Spinal cord (tissue), 10 donors: ENCODE measurements around the gene DNAH6. TPM values are rescaled to one million over a fixed set of nuclear protein-coding genes. Genes with fewer than 3 reads are reported as not detected.

Experiments used
- DNase-seq, 6 donors: peaks; one replicate each; pipeline versions ENCODE4 v3.0.0 to v3.0.0-alpha.2; 2013 to 2015; ENCODE audit warnings: low spot score in 6 of 6, low read depth in 4 of 6
- H3K27ac ChIP-seq: one replicate; pipeline ENCODE4 v1.5.1; 2013; ENCODE audit warnings: low read depth, low read length, control low read depth
- H3K27me3 ChIP-seq: one replicate; pipeline ENCODE4 v1.6.1; 2013; ENCODE audit warnings: low read length; ENCODE audit not compliant: control insufficient read depth, insufficient read depth
- H3K36me3 ChIP-seq: one replicate; pipeline ENCODE4 v1.6.1; 2013; ENCODE audit warnings: low read length; ENCODE audit not compliant: control insufficient read depth, insufficient read depth
- H3K4me1 ChIP-seq: one replicate; pipeline ENCODE4 v1.6.1; 2013; ENCODE audit warnings: low read length; ENCODE audit not compliant: control insufficient read depth, insufficient read depth
- H3K4me3 ChIP-seq: one replicate; pipeline ENCODE4 v1.5.1; 2013; ENCODE audit warnings: low read depth, low read length, control low read depth
- H3K9me3 ChIP-seq: one replicate; pipeline ENCODE4 v1.6.1; 2013; ENCODE audit warnings: low read length; ENCODE audit not compliant: control insufficient read depth, insufficient read depth
- WGBS: methylation state at CpG from one replicate; pipeline ENCODE4 v1.1.5; 2013; ENCODE audit warnings: missing lambda C conversion rate; ENCODE audit not compliant: insufficient coverage; 5-methylcytosine and 5-hydroxymethylcytosine counted together
- polyA plus RNA-seq, 2 donors: library from polyadenylated mRNA; unstranded; fragments of 120-200 nt; gene quantifications; one replicate each; pipeline ENCODE4 v1.2.1, GENCODE V29; 2013; ENCODE audit not compliant: insufficient read length in 2 of 2
- total RNA-seq, 2 donors: library from RNA; depleted of rRNA in 1 of 2; stranded (reverse); fragments of 120-200 nt in 1 of 2; fragments of >200 nt in 1 of 2; gene quantifications; one replicate each; pipeline versions ENCODE4 v1.2.3 to v1.2.4, GENCODE V29; 2013 to 2014
- donor health status: healthy.

DNAH6 gene
- total and polyA plus RNA-seq, 4 donors: 1.6 to 7.8 (median 4.7) TPM

DNA sequence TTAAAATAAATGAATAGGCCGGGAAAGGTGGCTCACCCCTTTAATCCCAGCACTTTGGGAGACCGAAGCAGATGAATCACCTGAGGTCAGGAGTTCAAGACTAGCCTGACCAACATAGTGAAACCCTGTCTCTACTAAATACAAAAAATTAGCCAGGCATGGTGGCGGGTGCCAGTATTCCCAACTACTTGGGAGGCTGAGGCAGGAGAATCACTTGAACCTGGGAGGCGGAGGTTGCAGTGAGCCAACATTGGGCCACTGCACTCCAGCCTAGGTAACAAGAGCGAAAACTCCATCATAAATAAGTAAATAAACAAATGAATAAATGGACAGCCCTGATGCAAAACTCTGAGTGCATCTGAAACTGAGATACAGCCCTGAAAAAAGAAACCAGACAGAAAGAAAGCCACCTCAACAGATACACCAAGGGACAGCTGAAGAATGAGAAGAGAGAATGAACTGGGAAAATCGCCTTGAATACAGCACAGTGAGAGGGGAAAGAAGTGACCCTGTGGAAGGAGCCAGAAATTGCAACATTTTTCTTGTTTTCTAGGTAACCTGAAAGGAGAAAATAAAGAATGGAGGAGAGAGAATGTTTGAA lies 300.2 kb downstream of the DNAH6 start:
- H3K36me3 ChIP-seq: no peaks in the 10 kb centered on the region
- H3K27me3 ChIP-seq: no peaks in the 10 kb centered on the region
- 94% methylated on average over 3 of the region's 6 CpGs for WGBS
- no peak overlapping the region for H3K27ac ChIP-seq
- no peak for DNase-seq
- no peak overlapping the region for H3K4me3 ChIP-seq
- H3K4me1 ChIP-seq: no peaks in the 10 kb centered on the region
- no peaks in the 10 kb centered on the region for H3K9me3 ChIP-seq

DNA sequence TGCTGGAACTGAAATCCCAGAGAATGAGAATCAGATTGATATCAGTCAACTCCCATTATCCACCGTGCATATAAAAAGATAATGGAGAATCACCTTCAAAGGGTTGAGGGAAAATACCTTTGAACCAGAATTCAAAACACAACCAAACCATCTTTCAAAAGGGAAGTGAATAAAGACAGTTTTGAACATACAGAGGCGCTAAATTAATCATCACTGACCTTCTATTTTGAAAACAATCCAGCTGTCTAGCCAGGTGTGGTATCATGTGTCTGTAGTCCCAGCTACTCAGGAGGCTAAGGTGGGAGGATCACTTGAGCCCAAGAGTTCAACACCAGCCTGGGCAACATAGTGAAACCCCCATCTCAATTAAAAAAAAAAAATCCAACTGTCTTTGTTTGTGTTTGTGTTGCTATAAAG lies 300.9 kb downstream of the DNAH6 start:
- no peaks in the 10 kb centered on the region for H3K27me3 ChIP-seq
- H3K9me3 ChIP-seq: no peaks in the 10 kb centered on the region
- no peak overlapping the region for H3K27ac ChIP-seq
- no peaks in the 10 kb centered on the region for H3K4me1 ChIP-seq
- DNase-seq: no peak
- no CpG with 5 or more reads among the region's 2 CpGs for WGBS
- no peaks in the 10 kb centered on the region for H3K36me3 ChIP-seq
- H3K4me3 ChIP-seq: no peak overlapping the region

DNA sequence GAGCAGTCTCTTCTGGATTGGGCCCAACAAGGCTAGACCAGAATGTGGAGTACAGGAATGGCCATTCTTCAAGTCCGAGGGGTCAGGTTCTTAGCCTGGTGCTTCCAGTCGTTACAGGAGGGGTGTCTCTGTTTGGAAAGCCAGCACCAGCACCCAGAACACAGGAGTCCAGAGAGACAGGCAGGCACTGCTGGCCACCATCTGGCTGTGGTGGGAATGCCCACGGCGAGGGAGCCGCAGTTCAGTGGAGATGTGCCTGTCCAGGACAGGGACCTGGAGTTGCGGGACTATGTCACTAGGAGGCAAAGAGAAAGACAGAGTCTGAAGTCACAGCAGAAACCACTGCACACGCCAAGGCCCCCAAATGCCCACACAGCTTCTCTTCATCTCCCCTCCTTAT lies 305.5 kb downstream of the DNAH6 start:
- Histone ChIP-seq H3K27me3 (no peaks in the 10 kb centered on the region), H3K9me3 (no peaks in the 10 kb centered on the region), H3K4me1 (no peaks in the 10 kb centered on the region), H3K4me3 (no peak overlapping the region), H3K36me3 (no peaks in the 10 kb centered on the region), H3K27ac (no peak overlapping the region)
- DNase-seq: no peak
- 87% methylated on average over 5 of the region's 7 CpGs for WGBS

DNA sequence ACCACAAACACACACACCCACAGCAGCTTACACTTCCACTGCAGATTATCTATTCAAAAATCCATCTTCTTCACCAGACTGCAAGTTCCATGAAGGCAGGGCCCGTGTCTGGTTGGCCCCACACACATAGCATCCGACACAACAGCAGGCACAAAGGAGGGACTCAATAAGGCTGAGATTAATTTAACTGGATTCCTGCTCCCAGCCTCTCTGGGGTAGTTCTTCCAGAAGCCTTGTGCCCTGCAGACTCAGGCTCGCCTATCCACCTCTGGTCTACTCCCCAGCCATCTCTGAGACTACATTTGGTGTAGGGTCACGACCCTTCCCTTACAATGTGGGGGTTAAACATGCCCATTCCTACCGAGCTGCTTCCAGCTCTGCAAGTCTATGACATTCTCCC lies 306.9 kb downstream of the DNAH6 start:
- Histone ChIP-seq H3K27me3 (no peaks in the 10 kb centered on the region), H3K36me3 (no peaks in the 10 kb centered on the region), H3K4me1 (no peaks in the 10 kb centered on the region), H3K27ac (no peak overlapping the region), H3K9me3 (no peaks in the 10 kb centered on the region), H3K4me3 (no peak overlapping the region)
- DNase-seq: no peak
- WGBS: 100% methylated on average over 2 of the region's 5 CpGs

DNA sequence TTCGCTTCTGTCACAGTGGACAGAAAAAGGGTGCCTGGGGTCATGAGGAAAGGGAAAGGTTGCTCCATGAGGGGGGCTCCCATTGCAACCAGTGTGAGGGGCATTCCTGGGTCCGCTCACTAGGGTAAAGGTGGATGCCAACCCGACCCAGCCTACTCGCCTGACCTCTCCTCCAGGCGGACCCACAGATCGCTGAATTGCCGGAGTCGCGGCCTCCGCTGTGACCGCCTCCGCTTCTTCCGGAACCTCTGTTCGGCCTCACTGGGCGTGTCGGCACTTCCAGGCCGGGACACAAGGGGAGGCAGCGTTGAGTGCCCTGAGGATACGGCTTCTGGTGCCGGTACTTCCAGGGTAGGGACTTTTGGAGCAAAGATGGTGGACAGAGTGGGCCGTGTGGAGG lies 307.5 kb downstream of the DNAH6 start:
- no peak overlapping the region for H3K4me3 ChIP-seq
- no peak overlapping the region for H3K27ac ChIP-seq
- DNase-seq: no peak
- H3K9me3 ChIP-seq: no peaks in the 10 kb centered on the region
- H3K4me1 ChIP-seq: no peaks in the 10 kb centered on the region
- 98% methylated on average over 14 of the region's 21 CpGs for WGBS
- H3K27me3 ChIP-seq: no peaks in the 10 kb centered on the region
- no peaks in the 10 kb centered on the region for H3K36me3 ChIP-seq

DNA sequence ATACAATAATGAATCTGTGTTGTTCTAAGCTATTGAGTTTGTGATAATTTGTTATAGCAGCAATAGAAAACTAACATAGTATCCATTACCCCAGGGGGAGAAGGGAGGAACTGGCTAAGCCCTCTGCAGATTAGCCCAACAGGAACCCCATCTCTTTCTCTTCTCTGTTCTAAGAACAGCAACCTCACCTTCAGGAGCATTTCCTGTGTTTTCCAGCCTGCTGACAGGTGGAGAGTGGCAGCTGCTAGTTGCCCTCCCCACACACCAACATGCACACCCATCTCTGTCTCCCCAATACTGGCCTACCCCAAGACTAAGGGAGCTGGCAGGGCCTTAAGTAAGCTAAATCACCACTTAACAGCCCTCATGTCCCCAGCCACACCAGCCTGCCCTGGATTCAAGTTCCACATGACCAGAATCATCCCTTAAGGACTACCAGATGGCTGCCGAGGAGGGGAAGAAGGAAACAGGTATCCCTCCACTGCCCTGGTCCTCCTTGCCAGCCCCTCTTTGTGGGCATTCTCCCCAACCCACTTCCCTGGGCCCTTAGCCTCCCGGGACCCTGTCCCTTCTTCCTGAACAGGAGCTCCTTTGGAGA lies 311.8 kb downstream of the DNAH6 start:
- no peaks in the 10 kb centered on the region for H3K27me3 ChIP-seq
- WGBS: 84% methylated on average over 2 of the region's 2 CpGs
- peaks cover 8% of the 10 kb centered on the region for H3K4me1 ChIP-seq
- H3K27ac ChIP-seq: no peak overlapping the region
- DNase-seq: no peak
- no peaks in the 10 kb centered on the region for H3K9me3 ChIP-seq
- H3K36me3 ChIP-seq: peaks cover 3% of the 10 kb centered on the region
- H3K4me3 ChIP-seq: no peak overlapping the region

DNA sequence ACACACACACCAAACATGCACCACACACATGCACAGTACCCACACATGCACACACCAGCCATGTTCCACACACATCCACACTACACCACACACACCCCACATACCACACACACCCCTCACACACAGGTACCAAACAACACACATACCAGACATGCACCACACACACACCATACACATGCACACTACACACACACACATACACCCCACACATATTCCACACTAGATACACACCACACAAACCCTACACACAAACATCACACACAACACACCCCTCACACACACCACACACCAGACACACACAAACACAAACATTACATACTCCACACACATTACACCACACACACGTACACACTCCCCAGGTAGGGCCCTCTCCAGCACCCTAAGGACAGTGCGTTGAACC lies 313.4 kb downstream of the DNAH6 start:
- Histone ChIP-seq H3K9me3 (no peaks in the 10 kb centered on the region), H3K36me3 (peaks cover 3% of the 10 kb centered on the region), H3K4me1 (peaks cover 9% of the 10 kb centered on the region), H3K27ac (no peak overlapping the region), H3K4me3 (no peak overlapping the region), H3K27me3 (no peaks in the 10 kb centered on the region)
- 95% methylated on average over 2 of the region's 2 CpGs for WGBS
- no peak for DNase-seq

DNA sequence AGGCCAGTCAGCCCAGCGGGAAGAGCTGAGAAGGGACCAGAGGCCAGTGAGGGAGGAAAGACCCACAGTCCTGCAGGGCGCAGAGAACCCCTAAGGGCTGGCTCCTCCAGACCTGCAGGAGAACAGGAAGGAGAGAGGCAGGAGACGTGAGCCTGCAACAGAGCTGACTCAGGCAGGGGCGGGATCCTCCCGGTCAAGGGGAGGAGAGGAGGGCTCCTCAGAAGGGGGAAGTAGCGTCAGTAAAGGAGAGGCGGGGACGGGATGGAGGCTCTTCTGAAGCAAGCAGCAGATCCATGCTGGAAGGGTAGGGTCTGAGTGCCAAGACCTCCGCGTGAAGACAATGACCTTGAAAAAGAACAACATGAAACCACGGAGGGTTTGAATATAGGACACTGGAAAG lies 313.8 kb downstream of the DNAH6 start:
- no peak overlapping the region for H3K4me3 ChIP-seq
- DNase-seq: no peak
- H3K27me3 ChIP-seq: no peaks in the 10 kb centered on the region
- H3K36me3 ChIP-seq: peaks cover 3% of the 10 kb centered on the region
- H3K4me1 ChIP-seq: peaks cover 9% of the 10 kb centered on the region
- H3K9me3 ChIP-seq: peaks cover 1% of the 10 kb centered on the region
- no peak overlapping the region for H3K27ac ChIP-seq
- WGBS: 82% methylated on average over 11 of the region's 11 CpGs

DNA sequence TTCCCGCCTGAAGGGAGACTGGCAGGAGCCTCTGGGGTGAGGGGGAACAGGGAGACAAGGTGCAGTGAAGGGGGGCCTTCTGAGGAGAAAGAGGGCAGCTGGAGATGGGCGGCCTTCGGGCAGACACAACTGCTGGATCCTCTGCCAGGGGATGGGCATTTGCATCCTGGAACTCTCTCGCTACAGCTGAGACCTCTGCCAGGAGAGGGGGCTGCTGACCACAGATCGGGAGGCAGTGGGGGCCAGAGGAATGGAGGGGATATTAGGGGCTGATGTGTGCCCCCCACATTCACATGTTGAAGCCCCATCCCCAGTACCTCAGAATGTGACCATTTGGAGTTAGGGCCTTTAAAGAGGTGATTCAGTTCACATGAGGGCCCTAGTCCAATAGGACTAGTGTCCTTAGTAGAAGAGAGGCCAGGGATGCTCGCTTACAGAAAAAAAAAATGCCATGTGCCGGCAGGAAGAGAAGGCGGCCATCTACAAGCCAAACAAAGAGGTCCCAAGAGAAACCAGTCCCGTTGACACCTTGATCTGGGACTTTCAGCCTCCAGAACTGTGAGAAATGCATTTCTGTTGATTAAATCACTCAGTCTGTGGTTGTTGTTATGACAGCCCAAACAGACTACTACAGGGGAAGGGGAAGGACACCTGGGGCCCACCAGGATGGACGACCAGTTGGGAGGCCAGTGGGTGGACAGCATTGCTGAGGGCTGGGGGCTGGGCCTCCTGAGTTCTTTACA lies 314.6 kb downstream of the DNAH6 start:
- Histone ChIP-seq H3K9me3 (peaks cover 2% of the 10 kb centered on the region), H3K4me3 (no peak overlapping the region), H3K36me3 (peaks cover 3% of the 10 kb centered on the region), H3K27me3 (no peaks in the 10 kb centered on the region), H3K27ac (no peak overlapping the region), H3K4me1 (peaks cover 9% of the 10 kb centered on the region)
- no peak for DNase-seq
- WGBS: 83% methylated on average over 8 of the region's 10 CpGs
